Measurements from ENCODE around the gene DCXR.

DCXR gene

GRCh38 chr17:82055023-82055964, 17.8 kb upstream of the DCXR start:
- no peak for DNase-seq (ENCODE audit: low read depth)

- no peak for DNase-seq (ENCODE audit: low read depth)
Observed at GRCh38 chr17:82054351-82055022, 17.0 kb upstream of the DCXR start.

- no peak for DNase-seq (ENCODE audit: low read depth)
Observed at GRCh38 chr17:82053556-82054263, 16.2 kb upstream of the DCXR start.

- no peak for DNase-seq (ENCODE audit: low read depth)
Observed at GRCh38 chr17:82053130-82053529, 15.6 kb upstream of the DCXR start.

GRCh38 chr17:82052638-82053059, 15.2 kb upstream of the DCXR start:
- DNase-seq (ENCODE audit: low read depth): no peak

- DNase-seq (ENCODE audit: low read depth): no peak
Observed at GRCh38 chr17:82051776-82052637, 14.5 kb upstream of the DCXR start, which contains the start of the genes GPS1 and RFNG. TSS of gene GPS1 (plus strand) at chr17:82051898. CDS start at chr17:82051932, 34 bp downstream. TSS of gene RFNG (minus strand) at chr17:82051811. CDS start at chr17:82051766, 45 bp downstream.

GRCh38 chr17:82050761-82051641, 13.5 kb upstream of the DCXR start:
- no peak for DNase-seq (ENCODE audit: low read depth)

GRCh38 chr17:82050152-82050760, 12.8 kb upstream of the DCXR start:
- DNase-seq (ENCODE audit: low read depth): no peak

- no peak for DNase-seq (ENCODE audit: low read depth)
Observed at GRCh38 chr17:82049521-82049971, 12.0 kb upstream of the DCXR start.

GRCh38 chr17:82049106-82049505, 11.6 kb upstream of the DCXR start:
- no peak for DNase-seq (ENCODE audit: low read depth)

GRCh38 chr17:82048571-82048971, 11.1 kb upstream of the DCXR start:
- no peak for DNase-seq (ENCODE audit: low read depth)

- no peak for DNase-seq (ENCODE audit: low read depth)
Observed at GRCh38 chr17:82047914-82048570, 10.5 kb upstream of the DCXR start.

- no peak for DNase-seq (ENCODE audit: low read depth)
Observed at GRCh38 chr17:82047379-82047778, 9.9 kb upstream of the DCXR start.

GRCh38 chr17:82046903-82047302, 9.4 kb upstream of the DCXR start:
- no peak for DNase-seq (ENCODE audit: low read depth)

- no peak for DNase-seq (ENCODE audit: low read depth)
Observed at GRCh38 chr17:82045936-82046484, 8.5 kb upstream of the DCXR start.

GRCh38 chr17:82043507-82043906, 6.0 kb upstream of the DCXR start:
- no peak for DNase-seq (ENCODE audit: low read depth)

GRCh38 chr17:82042649-82043048, 5.2 kb upstream of the DCXR start:
- no peak for DNase-seq (ENCODE audit: low read depth)

- no peak for DNase-seq (ENCODE audit: low read depth)
Observed at GRCh38 chr17:82041144-82041814, 3.8 kb upstream of the DCXR start.
